Prostate gland (tissue), 2 donors: ENCODE measurements around the gene CD82.

ENCODE experiments used
- POLR2A ChIP-seq: fragments of 450-650 bp; IDR thresholded peaks from one replicate; pipeline ENCODE4 v1.6.1; 2016; ENCODE audit warnings: antibody characterized with exemption, mild to moderate bottlenecking
- POLR2AphosphoS5 ChIP-seq: sonication (generic); formaldehyde crosslinking; IDR thresholded peaks from one replicate; pipeline ENCODE4 v1.6.1; 2017; ENCODE audit warnings: antibody characterized with exemption
- TF ChIP-seq, protein P1 (sequence below), 4 experiments: fragments of 200-600 bp in 2 of 4; fragments of 450-650 bp in 2 of 4; sonication (generic) in 2 of 4; IDR thresholded peaks; 1 replicate in 3 of 4; 2 replicates in 1 of 4; pipeline ENCODE4 v1.5.1; 2016 to 2019; ENCODE audit warnings: antibody characterized with exemption in 4 of 4, mild to moderate bottlenecking in 2 of 4, moderate library complexity in 2 of 4

DNA sequence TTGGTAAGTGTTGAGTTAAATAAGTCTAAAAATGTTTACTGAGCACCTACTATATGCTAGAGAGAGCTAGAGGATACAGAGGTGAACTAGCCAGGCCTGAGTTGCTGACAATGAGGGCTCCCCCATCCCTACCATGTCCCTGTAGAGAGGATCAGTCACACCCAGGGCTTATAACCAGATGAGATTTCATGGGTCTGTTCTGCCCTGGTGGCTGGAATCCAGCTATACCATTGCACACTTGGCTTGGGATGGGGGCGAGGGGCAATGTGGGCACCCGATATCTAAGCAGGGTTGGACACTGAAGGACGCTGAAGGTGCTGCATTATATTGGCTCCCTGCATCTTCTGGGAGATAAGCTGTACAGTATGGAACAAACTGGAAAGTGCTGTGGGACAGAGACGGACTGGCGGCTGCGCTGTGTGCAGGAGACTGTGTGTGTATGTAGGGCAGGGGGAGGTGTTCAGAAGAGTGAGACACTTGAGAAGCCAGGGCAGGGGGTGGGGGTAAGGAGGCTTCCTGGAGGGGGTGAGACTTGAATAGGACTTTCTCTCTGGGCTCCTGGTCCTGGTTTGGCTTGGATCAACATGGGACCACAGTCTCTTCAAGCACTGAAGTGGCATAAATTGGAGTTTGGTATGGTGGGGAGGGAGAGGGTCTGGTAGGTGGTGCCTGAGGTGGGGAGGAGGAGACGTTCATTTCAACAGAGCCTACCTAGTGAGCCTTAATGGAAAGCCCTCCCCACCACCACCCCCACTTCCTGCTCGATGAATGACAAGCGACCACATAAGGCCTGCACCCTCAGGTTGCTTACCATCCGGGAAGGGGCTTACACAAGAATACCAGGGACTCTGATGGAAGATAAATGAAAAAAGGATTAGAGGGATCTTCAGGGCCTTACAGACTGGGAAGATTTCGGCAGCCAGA, 1.8 kb downstream of the CD82 start:
- TF ChIP-seq, protein P1, sequence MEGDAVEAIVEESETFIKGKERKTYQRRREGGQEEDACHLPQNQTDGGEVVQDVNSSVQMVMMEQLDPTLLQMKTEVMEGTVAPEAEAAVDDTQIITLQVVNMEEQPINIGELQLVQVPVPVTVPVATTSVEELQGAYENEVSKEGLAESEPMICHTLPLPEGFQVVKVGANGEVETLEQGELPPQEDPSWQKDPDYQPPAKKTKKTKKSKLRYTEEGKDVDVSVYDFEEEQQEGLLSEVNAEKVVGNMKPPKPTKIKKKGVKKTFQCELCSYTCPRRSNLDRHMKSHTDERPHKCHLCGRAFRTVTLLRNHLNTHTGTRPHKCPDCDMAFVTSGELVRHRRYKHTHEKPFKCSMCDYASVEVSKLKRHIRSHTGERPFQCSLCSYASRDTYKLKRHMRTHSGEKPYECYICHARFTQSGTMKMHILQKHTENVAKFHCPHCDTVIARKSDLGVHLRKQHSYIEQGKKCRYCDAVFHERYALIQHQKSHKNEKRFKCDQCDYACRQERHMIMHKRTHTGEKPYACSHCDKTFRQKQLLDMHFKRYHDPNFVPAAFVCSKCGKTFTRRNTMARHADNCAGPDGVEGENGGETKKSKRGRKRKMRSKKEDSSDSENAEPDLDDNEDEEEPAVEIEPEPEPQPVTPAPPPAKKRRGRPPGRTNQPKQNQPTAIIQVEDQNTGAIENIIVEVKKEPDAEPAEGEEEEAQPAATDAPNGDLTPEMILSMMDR (IDR thresholded peaks at IDR 0.05) = no peak
- TF ChIP-seq POLR2AphosphoS5 (no peak), POLR2A (no peak)
